Activated CD4-positive, alpha-beta T cell treated with anti-CD3 and anti-CD28 coated beads, Interleukin-2, amount 50 U/mL, for 48 hours (primary cell): ENCODE results near the gene SNRPA.
A peak's percentile ranks its signal among the peaks of the same experiment; 100 is the strongest.

Source experiments
- DNase-seq, 2 experiments: peaks; one replicate each; pipeline ENCODE4 v3.0.0-alpha.2; 2020

Gene SNRPA

DNA sequence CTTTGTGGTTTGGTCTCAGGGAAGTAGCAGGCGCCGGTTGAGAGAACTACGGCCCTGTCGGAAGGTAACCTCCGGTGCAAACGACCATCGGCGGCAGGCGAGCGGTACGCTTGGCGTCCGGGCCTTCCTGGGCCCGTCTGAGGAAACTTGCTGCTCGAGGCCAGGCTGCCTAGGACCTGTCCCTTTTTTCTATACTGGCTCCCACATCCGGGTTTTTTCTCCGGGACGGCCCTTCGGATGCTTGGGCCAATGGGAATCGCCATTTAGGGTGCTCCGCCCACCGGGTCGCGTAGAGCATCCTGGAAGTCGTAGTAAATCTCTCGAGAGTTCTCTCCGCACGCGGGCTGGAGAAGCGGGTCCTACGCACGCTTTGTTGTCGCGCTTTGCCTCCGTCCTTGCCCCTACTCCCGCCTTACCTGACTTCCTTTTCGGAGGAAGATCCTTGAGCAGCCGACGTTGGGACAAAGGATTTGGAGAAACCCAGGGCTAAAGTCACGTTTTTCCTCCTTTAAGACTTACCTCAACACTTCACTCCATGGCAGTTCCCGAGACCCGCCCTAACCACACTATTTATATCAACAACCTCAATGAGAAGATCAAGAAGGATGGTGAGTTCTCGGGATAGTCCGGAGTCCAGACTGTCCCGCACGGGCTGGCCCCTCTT is at the start of gene SNRPA:
SNRPA (plus strand) TSS at position 330 of the 664 bp plus-strand sequence; CDS start at position 536, 206 bp downstream.
- peak; percentile 97 to 98 for DNase-seq

DNA sequence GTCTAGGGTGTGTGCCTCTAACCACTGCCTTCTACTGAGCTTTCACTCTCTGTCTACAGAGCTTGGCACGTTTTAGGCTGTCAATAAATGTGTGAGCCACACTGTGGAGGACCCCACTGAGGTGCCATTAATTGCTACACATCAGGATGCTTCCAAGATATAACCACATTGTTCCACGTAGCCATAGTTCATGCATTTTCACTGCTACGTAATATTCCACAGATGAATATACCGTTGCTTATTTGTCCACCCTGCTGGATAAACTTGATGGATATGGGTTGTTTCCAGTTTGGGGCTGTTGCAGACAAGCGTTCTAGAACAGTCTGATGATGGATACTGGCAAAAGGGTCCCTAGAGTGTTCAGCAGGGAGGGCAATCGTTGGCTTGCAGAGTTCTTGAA is 49.2 kb upstream of the SNRPA start:
- DNase-seq, result no peak

GRCh38 chr19:40702337-40703012 is 48.5 kb upstream of the SNRPA start:
- DNase-seq, result no peak

DNA sequence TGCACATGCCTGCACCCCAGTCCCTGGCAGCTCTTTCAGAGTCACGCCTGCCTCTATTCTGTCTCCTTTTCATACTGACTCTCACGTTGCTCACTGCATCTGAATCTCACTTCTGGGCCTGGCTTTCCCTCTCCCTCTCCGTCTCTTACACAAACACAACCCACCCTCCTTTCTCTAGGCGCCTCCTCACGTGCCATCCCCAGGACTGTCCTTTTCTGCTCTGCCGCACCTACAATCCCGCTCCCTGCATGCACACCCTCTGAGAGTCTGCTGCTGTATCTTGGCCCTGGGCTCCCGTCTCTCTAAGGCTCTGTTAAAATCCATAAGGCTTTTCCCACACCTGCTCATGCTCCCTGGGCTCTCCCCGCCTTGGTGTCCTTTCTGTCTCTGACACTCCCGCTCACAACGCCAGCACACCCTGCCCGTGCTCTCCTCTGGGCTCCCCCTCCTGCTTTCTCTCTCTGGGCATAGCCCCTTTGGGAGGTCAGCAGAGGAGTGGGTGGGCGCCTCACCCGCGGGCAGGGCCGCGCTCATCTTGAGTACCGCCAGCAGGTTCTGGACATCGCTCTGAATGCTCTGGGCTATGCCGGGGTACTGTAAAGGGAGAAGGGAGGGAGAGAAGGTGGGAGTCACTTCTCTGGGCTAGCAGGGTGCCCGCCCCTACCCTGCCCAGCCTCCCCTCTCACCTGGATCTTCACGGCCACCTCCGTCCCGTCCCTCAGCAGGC is 47.8 kb upstream of the SNRPA start:
- no peak for DNase-seq

DNA sequence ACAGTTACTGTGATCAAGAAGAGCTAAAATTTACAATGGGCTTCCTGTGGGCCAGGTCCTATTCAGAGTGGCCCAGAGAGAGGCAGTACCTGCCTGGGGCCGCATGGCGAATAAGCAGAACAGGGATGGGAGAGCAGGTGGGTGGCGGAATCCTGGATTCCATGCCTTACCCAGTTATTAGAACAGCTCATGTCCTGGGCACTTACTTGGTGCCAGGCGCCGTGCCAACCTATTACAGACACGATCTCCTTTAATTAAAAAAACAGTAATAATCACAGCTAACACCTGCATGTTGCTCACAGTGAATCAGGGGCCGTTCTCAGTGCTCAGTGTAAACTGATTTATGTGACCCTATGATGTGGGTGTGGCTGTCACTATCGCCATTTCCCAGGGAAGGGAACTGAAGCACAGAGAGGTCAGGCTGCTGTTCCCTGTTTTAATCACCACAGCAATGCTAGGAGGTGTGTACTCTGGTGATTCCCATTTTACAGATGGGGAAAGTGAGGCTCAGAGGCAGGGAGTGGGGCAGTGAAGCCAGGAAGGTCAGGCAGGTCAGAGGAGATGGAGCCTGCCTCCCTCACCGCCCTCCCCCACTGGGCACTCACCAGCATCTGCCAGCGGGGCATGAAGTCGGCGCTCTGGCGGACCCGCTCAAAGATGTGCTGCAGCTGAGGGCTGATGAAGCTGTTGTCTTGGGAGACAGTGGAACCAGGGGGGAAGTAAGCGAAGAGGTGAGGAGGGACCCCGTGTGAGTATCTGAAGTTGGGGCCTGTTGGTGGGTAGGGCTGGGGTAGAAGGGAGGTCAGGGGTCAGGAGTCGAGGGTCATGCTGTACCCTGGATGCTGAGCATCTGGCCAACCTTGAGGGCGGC is 46.3 kb upstream of the SNRPA start:
- no peak for DNase-seq

DNA sequence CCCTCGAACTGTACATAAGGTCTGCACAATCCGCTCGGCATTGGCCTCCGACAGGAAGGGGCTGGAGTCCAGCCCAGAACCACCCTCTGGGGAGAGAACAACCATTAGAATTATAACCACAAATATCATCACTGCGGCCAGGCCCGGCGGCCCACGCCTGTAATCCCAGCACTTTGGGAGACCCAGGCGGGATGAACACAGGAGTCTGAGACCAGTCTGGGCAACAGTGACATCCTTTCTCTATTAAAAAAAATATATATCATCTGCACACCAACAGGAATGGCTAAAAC is 45.7 kb upstream of the SNRPA start:
- DNase-seq, result no peak

GRCh38 chr19:40705950-40706619 is 44.9 kb upstream of the SNRPA start:
- no peak for DNase-seq

DNA sequence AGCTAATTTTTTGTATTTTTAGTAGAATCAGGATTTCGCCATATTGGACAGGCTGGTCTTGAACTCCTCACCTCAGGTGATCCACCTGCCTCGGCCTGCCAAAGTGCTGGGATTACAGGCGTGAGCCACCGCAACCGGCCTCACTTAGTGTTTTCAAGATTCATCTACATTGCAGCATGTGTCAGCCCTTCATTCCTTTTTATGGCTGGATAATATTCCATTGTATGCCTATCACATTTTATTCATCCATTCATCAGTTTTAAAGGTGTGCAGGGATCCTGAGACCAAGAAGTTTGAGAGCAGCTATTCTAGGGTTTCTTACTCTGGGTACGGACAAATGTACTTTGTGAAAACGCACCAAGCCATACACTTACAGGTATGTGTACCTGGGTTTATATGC is 43.4 kb upstream of the SNRPA start:
- DNase-seq, result no peak

- DNase-seq, result no peak
These were observed 41.2 kb upstream of the SNRPA start for GRCh38 chr19:40709817-40710216.

- no peak for DNase-seq
These were observed 37.1 kb upstream of the SNRPA start for GRCh38 chr19:40713939-40714338.

GRCh38 chr19:40714441-40715299 is 36.3 kb upstream of the SNRPA start:
- peak; percentile 94 to 96 for DNase-seq

DNA sequence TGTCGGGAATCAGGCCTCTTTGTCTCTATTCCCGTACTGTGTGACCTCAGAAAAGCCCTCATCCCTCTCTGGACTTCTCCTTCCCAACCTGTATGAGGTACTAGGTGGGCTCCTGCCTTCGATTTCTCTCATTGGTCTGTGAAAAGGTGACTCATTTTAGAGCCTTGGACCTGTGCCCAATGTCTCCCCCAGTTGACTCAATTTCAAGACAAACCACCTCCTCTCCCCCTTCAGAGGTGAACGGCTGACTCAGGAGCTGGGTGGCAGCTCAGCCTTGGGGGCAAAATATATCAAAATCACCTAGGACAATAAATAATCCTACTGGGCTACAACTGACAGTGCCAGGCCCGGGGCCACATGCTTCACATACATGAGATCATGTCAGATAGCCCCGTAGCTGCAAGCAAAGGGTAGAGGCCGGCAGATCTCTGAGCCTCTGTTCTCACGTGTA is 34.9 kb upstream of the SNRPA start:
- peak; percentile 68 to 80 for DNase-seq

GRCh38 chr19:40716482-40717324 is 34.3 kb upstream of the SNRPA start, which contains the start of the genes COQ8B and ITPKC:
COQ8B (minus strand) TSS chr19:40716886; CDS start chr19:40714632, 2,254 bp downstream.
ITPKC (plus strand) TSS chr19:40717112; CDS start chr19:40717136, 24 bp downstream.
- peak; percentile 100 for DNase-seq

DNA sequence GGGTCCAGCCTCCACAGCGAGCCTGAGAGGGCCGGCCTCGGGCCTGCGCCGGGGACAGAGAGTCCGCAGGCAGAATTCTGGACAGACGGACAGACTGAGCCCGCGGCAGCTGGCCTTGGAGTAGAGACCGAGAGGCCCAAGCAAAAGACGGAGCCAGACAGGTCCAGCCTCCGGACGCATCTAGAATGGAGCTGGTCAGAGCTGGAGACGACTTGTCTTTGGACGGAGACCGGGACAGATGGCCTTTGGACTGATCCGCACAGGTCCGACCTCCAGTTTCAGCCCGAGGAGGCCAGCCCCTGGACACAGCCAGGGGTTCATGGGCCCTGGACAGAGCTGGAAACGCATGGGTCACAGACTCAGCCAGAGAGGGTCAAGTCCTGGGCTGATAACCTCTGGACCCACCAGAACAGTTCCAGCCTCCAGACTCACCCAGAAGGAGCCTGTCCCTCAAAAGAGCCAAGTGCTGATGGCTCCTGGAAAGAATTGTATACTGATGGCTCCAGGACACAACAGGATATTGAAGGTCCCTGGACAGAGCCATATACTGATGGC is 33.6 kb upstream of the SNRPA start:
- DNase-seq, result no peak

- no peak for DNase-seq
These were observed 32.9 kb upstream of the SNRPA start for GRCh38 chr19:40717880-40718773.

DNA sequence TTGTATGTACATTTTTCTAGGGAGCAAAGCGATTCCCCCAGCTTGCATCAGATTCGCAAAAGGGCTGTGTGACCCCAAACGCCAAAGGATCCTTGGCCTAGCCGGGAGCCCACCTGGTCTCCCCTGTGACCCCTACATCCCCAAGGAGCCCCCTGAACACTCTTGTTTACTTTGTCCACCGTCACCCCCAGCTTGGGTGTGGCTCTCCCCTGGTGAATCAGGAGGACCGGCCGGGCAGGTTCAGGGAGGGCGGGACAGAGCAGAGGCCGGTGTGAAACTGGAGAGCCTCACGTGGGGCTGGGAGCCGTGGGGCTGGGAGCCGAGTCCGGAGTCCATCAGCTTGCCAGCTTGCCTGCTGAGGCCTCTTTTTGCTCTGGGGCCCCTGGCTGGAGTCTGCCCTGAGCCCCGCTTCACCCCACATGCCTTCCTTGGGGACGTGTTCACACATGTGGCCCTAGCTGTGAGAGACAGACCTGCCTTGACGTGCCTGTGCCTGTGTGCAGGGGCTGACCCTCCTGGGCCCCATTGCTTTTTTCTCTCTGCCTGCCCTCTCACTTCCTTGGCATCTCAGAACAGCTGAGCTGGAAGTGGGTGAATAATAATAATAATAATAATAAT is 32.1 kb upstream of the SNRPA start:
- DNase-seq, result peak in 1 of 2 experiments; percentile 25

- no peak for DNase-seq
These were observed 31.5 kb upstream of the SNRPA start for GRCh38 chr19:40719414-40719894.

GRCh38 chr19:40721140-40721486 is 29.9 kb upstream of the SNRPA start:
- DNase-seq, result no peak
